Endothelial cell of umbilical vein (primary cell): ENCODE measurements around the gene SCML2. TPM values are rescaled to one million over a fixed set of nuclear protein-coding genes. Genes with fewer than 3 reads are reported as not detected.

Experiments
- BruUV-seq: library from RNA; stranded (reverse); fragments of 400-500 nt; replicated peaks from 2 replicates; lab custom pipeline; 2021; lab: Mats Ljungman, UMichigan
- CTCF ChIA-PET: fragments of 300-600, 350-600 bp; sonication (Branson Sonifier 250); formaldehyde crosslinking; loops from one replicate; lab custom pipeline; 2021; ENCODE audit warnings: antibody characterized with exemption, inconsistent platforms; lab: Charles Lee
- POLR2A ChIA-PET: fragments of 300-600, 350-600 bp; sonication (Branson Sonifier 250); formaldehyde crosslinking; loops from one replicate; lab custom pipeline; 2021; ENCODE audit warnings: antibody characterized with exemption, inconsistent platforms; lab: Charles Lee
- DNase-seq: peaks from one replicate; pipeline ENCODE4 v3.0.0-alpha.2; 2011; ENCODE audit warnings: low read depth, low spot score
- FAIRE-seq: peaks from 2 replicates; lab custom pipeline; 2011; peaks lifted over from hg19 to GRCh38; lab: Jason Lieb, UNC
- H2AFZ ChIP-seq: 2 replicates; pipeline ENCODE4 v1.6.0; 2012; ENCODE audit warnings: low read depth, low read length, control low read depth, inconsistent platforms
- H3K27ac ChIP-seq: 2 replicates; pipeline ENCODE4 v1.5.1; 2011; ENCODE audit warnings: low read depth, mild to moderate bottlenecking, control low read depth, low read length, moderate library complexity; ENCODE audit not compliant: insufficient read depth
- H3K27me3 ChIP-seq, 2 experiments: 2 replicates each; pipeline versions ENCODE4 v1.6.0 to v1.6.1; 2011; ENCODE audit warnings: low read length in 2 of 2, mixed read lengths in 1 of 2; ENCODE audit not compliant: control insufficient read depth in 2 of 2, insufficient read depth in 2 of 2
- H3K36me3 ChIP-seq, 2 experiments: 2 replicates in 1 of 2; 3 replicates in 1 of 2; pipeline ENCODE4 v1.5.1; 2011; ENCODE audit warnings: low read length in 2 of 2, mild to moderate bottlenecking in 1 of 2, moderate library complexity in 1 of 2; ENCODE audit not compliant: control insufficient read depth in 2 of 2, insufficient read depth in 2 of 2; ENCODE audit errors: extremely low read depth in 1 of 2
- H3K4me1 ChIP-seq: 3 replicates; pipeline ENCODE4 v1.5.1; 2011; ENCODE audit warnings: mild to moderate bottlenecking, low read length; ENCODE audit not compliant: control insufficient read depth, insufficient read depth; ENCODE audit errors: extremely low read depth
- H3K4me2 ChIP-seq: 2 replicates; pipeline ENCODE4 v1.6.1; 2011; ENCODE audit warnings: low read length, control low read depth, mixed read lengths; ENCODE audit not compliant: insufficient read depth
- H3K4me3 ChIP-seq, 3 experiments: fragments of 200-600 bp in 1 of 3; sonication (generic), shearing (Covaris generic) in 1 of 3; replicated peaks in 1 of 3; 2 replicates each; pipeline ENCODE4 v1.5.1; 2011 to 2016; ENCODE audit warnings: control low read depth in 3 of 3, low read length in 3 of 3, mild to moderate bottlenecking in 2 of 3, inconsistent platforms in 1 of 3, low read depth in 1 of 3, moderate library complexity in 1 of 3; ENCODE audit not compliant: insufficient read depth in 1 of 3
- H3K79me2 ChIP-seq: 2 replicates; pipeline ENCODE4 v1.6.0; 2012; ENCODE audit warnings: low read length, inconsistent platforms; ENCODE audit not compliant: control insufficient read depth, insufficient read depth
- H3K9ac ChIP-seq: replicated peaks from 2 replicates; pipeline ENCODE3; 2011; ENCODE audit warnings: low read length, control low read depth; ENCODE audit not compliant: insufficient read depth; ENCODE audit errors: extremely low read depth
- H3K9me1 ChIP-seq: replicated peaks from 3 replicates; pipeline ENCODE4 v1.6.0; 2011; ENCODE audit warnings: mild to moderate bottlenecking, low read length; ENCODE audit not compliant: control insufficient read depth, insufficient read depth; ENCODE audit errors: extremely low read depth
- H3K9me3 ChIP-seq: replicated peaks from 2 replicates; pipeline ENCODE4 v1.5.1; 2012; ENCODE audit warnings: low read length, inconsistent platforms; ENCODE audit not compliant: control insufficient read depth, insufficient read depth
- H4K20me1 ChIP-seq: replicated peaks from 2 replicates; pipeline ENCODE3; 2011; ENCODE audit warnings: mild to moderate bottlenecking, low read length; ENCODE audit not compliant: control insufficient read depth, insufficient read depth; ENCODE audit errors: extremely low read depth
- EZH2 ChIP-seq: IDR thresholded peaks from 2 replicates; pipeline ENCODE4 v1.6.1; 2012; ENCODE audit warnings: borderline replicate concordance, low read depth, mild to moderate bottlenecking, moderate library complexity, low read length, inconsistent platforms; ENCODE audit not compliant: severe bottlenecking
- FOS ChIP-seq: IDR thresholded peaks from 2 replicates; pipeline ENCODE4 v1.6.1; 2011; ENCODE audit warnings: mild to moderate bottlenecking, low read length, moderate library complexity, borderline replicate concordance; ENCODE audit not compliant: insufficient read depth
- GATA2 ChIP-seq: IDR thresholded peaks from 2 replicates; pipeline ENCODE4 v1.7.0; 2011; ENCODE audit warnings: low read depth, mild to moderate bottlenecking, moderate library complexity, mixed read lengths, low read length; ENCODE audit not compliant: insufficient read length, insufficient read depth
- JUN ChIP-seq: IDR thresholded peaks from 2 replicates; pipeline ENCODE4 v1.6.1; 2011; ENCODE audit warnings: borderline replicate concordance, low read depth; ENCODE audit not compliant: insufficient read length, insufficient read depth
- MYC ChIP-seq: IDR thresholded peaks from one replicate; pipeline ENCODE4 v1.6.1; 2011; ENCODE audit warnings: mild to moderate bottlenecking, low read depth, low read length
- POLR2A ChIP-seq: IDR thresholded peaks from 2 replicates; pipeline ENCODE4 v1.6.1; 2012; ENCODE audit warnings: low read depth, mild to moderate bottlenecking, control low read depth, low read length
- POLR2AphosphoS5 ChIP-seq: IDR thresholded peaks from 2 replicates; pipeline ENCODE4 v1.6.1; 2012; ENCODE audit warnings: low read depth, mild to moderate bottlenecking, control low read depth, low read length, moderate library complexity; ENCODE audit not compliant: insufficient read depth
- dilution Hi-C: fragments of 300-500 bp; cut with MboI; formaldehyde crosslinking; loops from one replicate; pipeline ENCODE4 v1.15.0; 2019; ENCODE audit warnings: low sequenced_read_pairs; ENCODE audit not compliant: extremely low pct_ligation_motif_present
- intact Hi-C: fragments of 100-400 bp; cut with micrococcal nuclease; formaldehyde crosslinking; loops from one replicate; pipeline ENCODE4 v1.10.0; 2022
- polyA plus RNA-seq, 4 experiments: library from polyadenylated mRNA; depleted of rRNA in 3 of 4; stranded (reverse) in 3 of 4; unstranded in 1 of 4; fragments of >200 nt; gene quantifications; 2 replicates each; pipeline versions ENCODE4 v1.2.1 to v1.2.3, GENCODE V29; 2011 to 2012; ENCODE audit warnings: missing spikeins in 1 of 4
- total RNA-seq: library from RNA; stranded (reverse); gene quantifications from 2 replicates; pipeline ENCODE4 v1.2.3, GENCODE V29; 2021
- TF ChIP-seq, protein P1 (sequence below): IDR thresholded peaks from 2 replicates; pipeline ENCODE4 v1.6.1; 2011; ENCODE audit not compliant: insufficient read depth, insufficient read length
- TF ChIP-seq, protein P2 (sequence below), 2 donors: IDR thresholded peaks; 1 replicate in 1 of 2; 2 replicates in 1 of 2; pipeline ENCODE4 v1.5.1; 2011; ENCODE audit warnings: low read length in 2 of 2, mild to moderate bottlenecking in 2 of 2, moderate library complexity in 2 of 2, control low read depth in 1 of 2, inconsistent platforms in 1 of 2, low read depth in 1 of 2; ENCODE audit not compliant: insufficient read depth in 1 of 2; ENCODE audit errors: extremely low read depth in 1 of 2

The SCML2 gene
- total and polyA plus RNA-seq, 2 donors (not counting 3 experiments of a cell fraction or from before 2014, with no cell fraction given): 1.4 to 2.7 TPM

- no peak for FAIRE-seq
- H2AFZ ChIP-seq: no peak overlapping the region
- ChIA-PET POLR2A (no interaction called here), CTCF (no interaction called here)
- no peaks in the 10 kb centered on the region for H3K36me3 ChIP-seq
- intact Hi-C loops: no loop called here
- no peak for DNase-seq
- H3K27me3 ChIP-seq: no peaks in the 10 kb centered on the region
- no peak overlapping the region for H3K27ac ChIP-seq
- H3K9ac ChIP-seq: no peak overlapping the region
- H3K4me1 ChIP-seq: no peaks in the 10 kb centered on the region
- no peaks in the 10 kb centered on the region for H3K79me2 ChIP-seq
- no peaks in the 10 kb centered on the region for H3K9me1 ChIP-seq
- H3K4me2 ChIP-seq: no peak overlapping the region
- dilution Hi-C loops: no loop called here
- no TSS peak for BruUV-seq
- TF ChIP-seq FOS: no peak
- TF ChIP-seq POLR2AphosphoS5: no peak
- TF ChIP-seq, protein P1, sequence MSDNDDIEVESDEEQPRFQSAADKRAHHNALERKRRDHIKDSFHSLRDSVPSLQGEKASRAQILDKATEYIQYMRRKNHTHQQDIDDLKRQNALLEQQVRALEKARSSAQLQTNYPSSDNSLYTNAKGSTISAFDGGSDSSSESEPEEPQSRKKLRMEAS: no peak
- no peak for TF ChIP-seq JUN
- H4K20me1 ChIP-seq: no peaks in the 10 kb centered on the region
- no peak overlapping the region for H3K4me3 ChIP-seq
- H3K9me3 ChIP-seq: no peaks in the 10 kb centered on the region
Measured at GRCh38 chrX:18271725-18272124, 82.8 kb downstream of the SCML2 start.

DNA sequence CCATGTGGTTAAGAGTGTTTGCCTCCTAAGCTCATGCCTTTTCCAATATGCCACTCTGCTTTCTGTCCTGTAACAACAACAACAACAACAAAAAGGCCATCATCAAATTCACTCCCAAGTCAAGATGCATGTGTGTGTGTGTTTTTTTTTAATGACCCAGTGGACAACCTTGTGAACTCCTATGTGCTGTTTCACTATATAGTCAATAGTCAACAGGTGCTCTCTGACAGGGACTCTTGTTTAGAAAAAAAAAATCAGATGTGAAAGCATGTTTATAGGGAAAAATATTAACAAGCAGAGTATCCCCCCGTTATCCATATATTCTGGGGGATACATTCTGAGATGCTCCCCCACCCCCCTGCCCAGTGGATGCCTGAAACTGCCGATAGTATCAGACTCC, 83.2 kb downstream of the SCML2 start:
- H4K20me1 ChIP-seq: no peaks in the 10 kb centered on the region
- H3K4me2 ChIP-seq: no peak overlapping the region
- dilution Hi-C loops: no loop called here
- DNase-seq (no peak), FAIRE-seq (no peak)
- no peak overlapping the region for H3K9ac ChIP-seq
- H3K79me2 ChIP-seq: no peaks in the 10 kb centered on the region
- no TSS peak for BruUV-seq
- H3K27me3 ChIP-seq: no peaks in the 10 kb centered on the region
- no peaks in the 10 kb centered on the region for H3K9me1 ChIP-seq
- H2AFZ ChIP-seq: no peak overlapping the region
- intact Hi-C loops: no loop called here
- ChIA-PET POLR2A (no interaction called here), CTCF (no interaction called here)
- TF ChIP-seq POLR2AphosphoS5 (no peak), MYC (no peak), FOS (no peak), JUN (no peak), EZH2 (no peak), POLR2A (no peak), GATA2 (no peak)
- TF ChIP-seq, protein P1: no peak
- TF ChIP-seq, protein P2, sequence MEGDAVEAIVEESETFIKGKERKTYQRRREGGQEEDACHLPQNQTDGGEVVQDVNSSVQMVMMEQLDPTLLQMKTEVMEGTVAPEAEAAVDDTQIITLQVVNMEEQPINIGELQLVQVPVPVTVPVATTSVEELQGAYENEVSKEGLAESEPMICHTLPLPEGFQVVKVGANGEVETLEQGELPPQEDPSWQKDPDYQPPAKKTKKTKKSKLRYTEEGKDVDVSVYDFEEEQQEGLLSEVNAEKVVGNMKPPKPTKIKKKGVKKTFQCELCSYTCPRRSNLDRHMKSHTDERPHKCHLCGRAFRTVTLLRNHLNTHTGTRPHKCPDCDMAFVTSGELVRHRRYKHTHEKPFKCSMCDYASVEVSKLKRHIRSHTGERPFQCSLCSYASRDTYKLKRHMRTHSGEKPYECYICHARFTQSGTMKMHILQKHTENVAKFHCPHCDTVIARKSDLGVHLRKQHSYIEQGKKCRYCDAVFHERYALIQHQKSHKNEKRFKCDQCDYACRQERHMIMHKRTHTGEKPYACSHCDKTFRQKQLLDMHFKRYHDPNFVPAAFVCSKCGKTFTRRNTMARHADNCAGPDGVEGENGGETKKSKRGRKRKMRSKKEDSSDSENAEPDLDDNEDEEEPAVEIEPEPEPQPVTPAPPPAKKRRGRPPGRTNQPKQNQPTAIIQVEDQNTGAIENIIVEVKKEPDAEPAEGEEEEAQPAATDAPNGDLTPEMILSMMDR (IDR thresholded peaks at IDR 0.05; ENCODE audit: extremely low read depth in 1 of 2, insufficient read depth in 1 of 2, low read depth in 1 of 2, low read length in 2 of 2): no peak
- H3K36me3 ChIP-seq: no peaks in the 10 kb centered on the region
- no peak overlapping the region for H3K4me3 ChIP-seq
- H3K9me3 ChIP-seq: no peaks in the 10 kb centered on the region
- no peaks in the 10 kb centered on the region for H3K4me1 ChIP-seq
- H3K27ac ChIP-seq: no peak overlapping the region
